ENCODE measurements around the gene RNFT1.
"Not testable (repeated sequence)": the region's sequence is repeated elsewhere in the genome, so short reads cannot be mapped to it uniquely, and the experiment has no call there.

The RNFT1 gene

DNA sequence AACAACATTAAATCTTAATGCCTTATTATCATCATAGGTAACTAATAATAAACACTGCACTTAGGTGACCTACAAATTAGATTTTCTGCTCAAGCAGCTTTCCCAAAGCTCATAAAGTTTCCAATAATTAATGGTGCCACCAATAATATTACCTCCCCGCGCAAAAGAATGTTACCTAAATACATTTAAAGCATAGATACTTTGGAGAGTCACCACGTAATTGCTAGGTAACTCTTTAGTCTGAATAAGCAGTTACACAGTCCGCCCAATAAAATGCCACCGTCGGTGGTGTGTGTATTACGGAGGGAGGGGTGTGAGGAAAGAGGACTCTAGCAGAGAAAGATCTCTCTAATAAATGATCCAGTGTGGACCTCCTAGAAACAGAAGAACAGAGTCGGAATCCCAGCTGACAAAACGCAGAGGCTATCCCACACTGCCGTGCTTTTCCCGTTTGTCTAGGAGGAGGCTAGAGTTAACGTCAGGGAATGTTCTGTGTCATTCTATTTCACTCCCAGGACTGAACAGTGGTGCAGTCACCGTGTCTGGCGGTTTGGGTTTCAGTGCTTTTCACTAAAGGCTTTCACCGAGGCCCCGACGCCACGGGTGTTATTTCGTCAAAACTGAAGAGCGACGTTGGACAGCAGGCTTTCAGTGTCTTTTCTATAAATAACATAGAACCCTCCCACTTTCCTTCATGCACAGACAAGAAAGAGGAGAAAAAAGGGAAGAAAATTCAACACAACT, 630 bp downstream of the RNFT1 start:
- TF ChIP-seq, protein P1, sequence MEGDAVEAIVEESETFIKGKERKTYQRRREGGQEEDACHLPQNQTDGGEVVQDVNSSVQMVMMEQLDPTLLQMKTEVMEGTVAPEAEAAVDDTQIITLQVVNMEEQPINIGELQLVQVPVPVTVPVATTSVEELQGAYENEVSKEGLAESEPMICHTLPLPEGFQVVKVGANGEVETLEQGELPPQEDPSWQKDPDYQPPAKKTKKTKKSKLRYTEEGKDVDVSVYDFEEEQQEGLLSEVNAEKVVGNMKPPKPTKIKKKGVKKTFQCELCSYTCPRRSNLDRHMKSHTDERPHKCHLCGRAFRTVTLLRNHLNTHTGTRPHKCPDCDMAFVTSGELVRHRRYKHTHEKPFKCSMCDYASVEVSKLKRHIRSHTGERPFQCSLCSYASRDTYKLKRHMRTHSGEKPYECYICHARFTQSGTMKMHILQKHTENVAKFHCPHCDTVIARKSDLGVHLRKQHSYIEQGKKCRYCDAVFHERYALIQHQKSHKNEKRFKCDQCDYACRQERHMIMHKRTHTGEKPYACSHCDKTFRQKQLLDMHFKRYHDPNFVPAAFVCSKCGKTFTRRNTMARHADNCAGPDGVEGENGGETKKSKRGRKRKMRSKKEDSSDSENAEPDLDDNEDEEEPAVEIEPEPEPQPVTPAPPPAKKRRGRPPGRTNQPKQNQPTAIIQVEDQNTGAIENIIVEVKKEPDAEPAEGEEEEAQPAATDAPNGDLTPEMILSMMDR (conservative IDR thresholded peaks at IDR 0.05; ENCODE audit: control insufficient read depth, insufficient read depth, low read depth, low read length): no peak

DNA sequence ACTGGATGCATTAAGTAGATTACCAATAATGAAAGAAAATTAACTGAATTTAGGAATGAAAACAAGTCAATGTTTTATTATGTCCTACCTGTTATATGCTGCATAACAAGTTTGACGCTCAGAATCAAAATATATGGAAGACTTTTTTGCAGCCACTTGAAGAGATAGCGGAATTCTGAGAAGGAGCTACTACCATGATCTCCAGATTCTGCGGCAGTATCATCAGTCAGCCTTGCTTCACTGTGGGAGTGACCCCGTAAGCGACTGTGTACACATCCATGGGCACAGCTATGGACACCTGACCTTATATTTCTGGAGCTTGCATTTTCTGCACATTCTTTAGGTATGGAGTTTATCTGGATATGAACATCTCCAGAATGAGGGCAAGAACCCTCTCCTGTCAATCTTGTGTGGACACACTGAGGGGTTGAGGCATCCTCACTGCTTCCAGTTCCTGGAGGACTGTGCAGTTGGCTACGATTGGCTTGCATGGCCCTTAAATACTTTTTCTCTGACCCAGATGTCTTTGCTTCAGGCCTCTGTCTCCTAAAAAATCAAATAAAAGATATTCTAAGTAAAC, 1.7 kb downstream of the RNFT1 start:
- TF ChIP-seq, protein P1 (conservative IDR thresholded peaks at IDR 0.05; ENCODE audit: control insufficient read depth, insufficient read depth, low read depth, low read length): no peak
- H3K4me3 ChIP-seq (ENCODE audit: control insufficient read depth, low read depth, low read length): no peak overlapping the region
- DNase-seq (ENCODE audit: low read depth): no peak

More for the DNA sequence above, 630 bp downstream of the RNFT1 start:
- DNase-seq (ENCODE audit: low read depth): peak; percentile 65
- peak overlapping the region; percentile 92 for H3K4me3 ChIP-seq (ENCODE audit: control insufficient read depth, low read depth, low read length)

DNA sequence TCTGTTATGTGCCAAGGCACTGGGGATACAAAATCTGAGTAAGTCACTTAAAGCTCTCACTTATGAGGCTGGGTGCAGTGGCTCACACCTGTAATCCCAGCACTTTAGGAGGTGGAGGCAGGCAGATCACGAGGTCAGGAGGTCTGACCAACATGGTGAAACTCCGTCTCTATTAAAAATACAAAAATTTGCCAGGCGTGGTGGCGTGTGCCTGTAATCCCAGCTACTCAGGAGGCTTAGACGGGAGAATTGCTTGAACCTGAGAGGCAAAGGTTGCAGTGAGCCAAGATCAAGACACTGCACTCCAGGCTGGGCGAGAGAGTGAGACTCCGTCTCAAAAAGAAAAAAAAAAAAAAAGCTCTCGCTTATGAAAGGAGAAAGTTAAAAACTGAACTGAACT, 5.0 kb downstream of the RNFT1 start:
- H3K4me3 ChIP-seq (ENCODE audit: control insufficient read depth, low read depth, low read length); DNase-seq (ENCODE audit: low read depth): not testable (repeated sequence)

DNA sequence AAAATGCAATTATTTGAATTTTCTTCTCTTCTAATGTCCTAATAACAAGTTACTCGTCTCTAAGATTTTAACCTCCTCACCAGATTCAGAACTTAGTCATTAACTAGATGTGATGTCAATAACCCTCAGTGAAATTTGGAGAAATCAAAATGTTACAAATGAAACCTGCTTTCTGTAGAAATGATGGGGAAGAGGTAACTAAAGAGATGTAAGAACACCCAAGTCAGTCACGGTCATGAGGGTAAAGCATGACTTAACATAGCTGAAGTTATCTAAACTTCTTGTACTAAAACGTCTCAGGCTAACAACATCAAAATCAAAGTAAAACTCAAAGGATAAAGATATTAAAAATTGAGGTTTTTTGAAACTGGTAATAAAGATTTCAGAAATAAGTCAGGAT, 9.7 kb downstream of the RNFT1 start:
- no peak overlapping the region for H3K4me3 ChIP-seq (ENCODE audit: control insufficient read depth, low read depth, low read length)
- DNase-seq (ENCODE audit: low read depth): no peak
- TF ChIP-seq, protein P1 (conservative IDR thresholded peaks at IDR 0.05; ENCODE audit: control insufficient read depth, insufficient read depth, low read depth, low read length): no peak

DNA sequence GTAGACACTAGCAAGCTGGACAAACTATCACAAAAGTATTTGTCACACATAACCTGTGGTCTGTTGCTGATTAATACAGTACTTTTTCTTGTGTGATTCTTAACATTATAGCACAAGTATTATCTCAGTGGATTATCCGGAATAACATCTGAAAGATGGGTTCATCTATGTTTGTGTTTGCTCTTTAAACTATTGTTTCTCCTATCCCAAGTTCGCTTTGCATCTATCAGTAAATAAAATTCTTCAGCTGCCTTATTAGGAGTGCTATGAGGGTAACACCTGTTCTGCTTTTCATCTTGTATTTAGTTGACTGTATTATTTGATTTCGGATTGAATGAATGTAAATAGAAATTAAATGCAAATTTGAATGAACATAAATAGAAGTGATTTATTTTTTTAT, 14.5 kb downstream of the RNFT1 start:
- H3K4me3 ChIP-seq (ENCODE audit: control insufficient read depth, low read depth, low read length): no peak overlapping the region
- DNase-seq (ENCODE audit: low read depth): no peak
- TF ChIP-seq, protein P1 (conservative IDR thresholded peaks at IDR 0.05; ENCODE audit: control insufficient read depth, insufficient read depth, low read depth, low read length): no peak

DNA sequence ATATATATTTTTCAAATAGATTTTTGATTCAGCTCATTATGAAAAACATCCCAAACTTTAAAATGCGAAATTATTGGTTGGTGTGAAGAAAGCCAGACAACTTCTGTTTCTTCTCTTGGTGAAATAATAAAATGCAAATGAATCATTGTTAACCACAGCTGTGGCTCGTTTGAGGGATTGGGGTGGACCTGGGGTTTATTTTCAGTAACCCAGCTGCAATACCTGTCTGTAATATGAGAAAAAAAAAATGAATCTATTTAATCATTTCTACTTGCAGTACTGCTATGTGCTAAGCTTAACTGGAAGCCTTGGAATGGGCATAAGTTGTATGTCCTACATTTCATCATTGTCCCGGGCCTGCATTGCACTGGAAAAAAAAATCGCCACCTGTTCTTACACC, 17.2 kb downstream of the RNFT1 start:
- not testable (repeated sequence) for H3K4me3 ChIP-seq (ENCODE audit: control insufficient read depth, low read depth, low read length); DNase-seq (ENCODE audit: low read depth)

DNA sequence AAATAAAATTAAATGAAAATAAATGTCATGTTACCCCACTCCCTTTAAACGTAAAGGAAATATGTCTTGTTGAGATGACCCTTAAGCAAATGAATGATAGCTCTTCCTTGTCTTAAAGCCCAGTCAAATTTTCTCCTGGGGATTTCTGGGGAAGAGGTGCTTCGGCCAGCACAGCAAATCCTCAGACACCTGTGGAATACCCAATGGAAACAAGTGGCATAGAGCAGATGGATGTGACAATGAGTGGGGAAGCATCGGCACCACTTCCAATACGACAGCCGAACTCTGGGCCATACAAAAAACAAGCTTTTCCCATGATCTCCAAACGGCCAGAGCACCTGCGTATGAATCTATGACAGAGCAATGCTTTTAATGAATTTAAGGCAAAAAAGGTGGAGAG, 18.1 kb downstream of the RNFT1 start:
- DNase-seq (ENCODE audit: low read depth); H3K4me3 ChIP-seq (ENCODE audit: control insufficient read depth, low read depth, low read length): not testable (repeated sequence)

DNA sequence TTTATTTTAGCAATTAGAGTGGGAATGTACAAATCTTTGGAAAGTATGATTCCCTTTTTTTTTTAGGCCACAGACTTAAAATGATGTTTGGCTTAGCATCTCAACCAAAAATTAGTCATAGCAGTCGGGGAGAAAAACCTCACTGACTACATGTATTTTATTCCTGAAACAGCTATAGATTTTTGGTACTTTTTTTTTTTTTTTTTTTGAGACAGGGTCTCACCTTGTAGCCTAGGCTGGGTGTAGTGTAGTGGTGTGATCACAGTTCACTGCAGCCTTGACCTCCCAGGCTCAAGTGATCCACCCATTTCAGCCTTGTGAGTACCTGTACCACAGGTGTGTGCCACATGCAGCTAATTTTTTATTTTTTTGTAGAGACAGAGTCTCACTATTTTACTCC, 23.4 kb downstream of the RNFT1 start:
- TF ChIP-seq, protein P1 (conservative IDR thresholded peaks at IDR 0.05; ENCODE audit: control insufficient read depth, insufficient read depth, low read depth, low read length): no peak
- no peak overlapping the region for H3K4me3 ChIP-seq (ENCODE audit: control insufficient read depth, low read depth, low read length)
- no peak for DNase-seq (ENCODE audit: low read depth)

DNA sequence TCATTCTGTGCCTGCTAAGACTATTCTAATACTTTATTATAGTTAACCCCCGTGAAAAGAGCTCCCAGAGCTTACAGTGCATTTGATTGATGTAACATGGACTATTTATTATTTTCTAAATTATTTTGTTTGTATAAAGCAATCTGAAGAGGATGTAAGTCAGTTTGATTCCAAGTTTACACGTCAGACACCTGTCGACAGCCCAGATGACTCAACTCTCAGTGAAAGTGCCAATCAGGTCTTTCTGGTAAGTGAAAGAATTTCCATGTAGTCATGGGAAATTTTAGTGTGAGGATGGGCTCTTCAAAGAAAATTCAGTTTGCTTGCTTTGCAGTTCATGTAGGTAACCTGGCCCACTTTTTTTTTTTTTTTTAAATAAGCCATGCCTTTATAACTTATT, 23.8 kb downstream of the RNFT1 start:
- not testable (repeated sequence) for DNase-seq (ENCODE audit: low read depth)

DNA sequence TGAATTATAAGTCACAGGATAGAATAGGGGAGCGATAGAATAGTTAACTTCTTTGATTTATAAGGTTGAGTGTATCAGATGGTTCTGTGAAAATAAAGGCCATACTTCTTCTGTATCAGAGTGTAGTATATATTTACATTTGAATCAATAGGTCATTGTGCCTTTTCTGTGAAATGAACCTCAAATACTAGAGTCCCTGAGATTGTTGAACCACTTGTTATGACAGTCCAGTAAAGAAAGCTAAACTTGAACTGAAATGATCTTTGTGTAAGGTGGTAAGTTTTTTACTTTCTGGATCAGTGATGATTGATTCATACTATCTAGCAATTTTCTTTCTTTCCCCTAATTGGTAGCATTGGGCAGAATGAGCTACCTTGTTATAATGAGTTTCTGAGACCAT, 31.2 kb downstream of the RNFT1 start:
- H3K4me3 ChIP-seq (ENCODE audit: control insufficient read depth, low read depth, low read length): not testable (repeated sequence)

More for the DNA sequence above, 23.8 kb downstream of the RNFT1 start:
- not testable (repeated sequence) for H3K4me3 ChIP-seq (ENCODE audit: control insufficient read depth, low read depth, low read length)

DNA sequence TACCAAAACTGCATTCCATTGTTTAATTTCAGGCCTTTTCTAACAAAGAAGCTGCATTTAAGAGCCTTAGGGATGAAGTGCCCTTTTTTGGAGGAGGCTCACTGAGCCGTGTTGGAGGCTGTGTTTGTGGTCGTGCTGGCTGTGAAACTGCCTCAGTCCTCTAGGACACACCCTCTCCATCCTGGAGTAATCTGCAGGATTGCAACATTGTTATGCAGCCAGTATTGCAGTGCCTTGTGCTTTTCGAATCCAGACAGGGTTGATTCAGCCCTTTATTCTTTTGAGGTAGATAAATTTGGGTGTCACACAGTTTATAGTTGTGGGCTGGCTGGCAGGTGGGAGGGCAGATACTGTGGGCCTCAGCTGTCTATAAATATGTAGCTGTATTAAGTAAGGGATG, 33.8 kb downstream of the RNFT1 start:
- DNase-seq (ENCODE audit: low read depth): peak; percentile 71
- not testable (repeated sequence) for H3K4me3 ChIP-seq (ENCODE audit: control insufficient read depth, low read depth, low read length)

More for the DNA sequence above, 31.2 kb downstream of the RNFT1 start:
- not testable (repeated sequence) for DNase-seq (ENCODE audit: low read depth)

DNA sequence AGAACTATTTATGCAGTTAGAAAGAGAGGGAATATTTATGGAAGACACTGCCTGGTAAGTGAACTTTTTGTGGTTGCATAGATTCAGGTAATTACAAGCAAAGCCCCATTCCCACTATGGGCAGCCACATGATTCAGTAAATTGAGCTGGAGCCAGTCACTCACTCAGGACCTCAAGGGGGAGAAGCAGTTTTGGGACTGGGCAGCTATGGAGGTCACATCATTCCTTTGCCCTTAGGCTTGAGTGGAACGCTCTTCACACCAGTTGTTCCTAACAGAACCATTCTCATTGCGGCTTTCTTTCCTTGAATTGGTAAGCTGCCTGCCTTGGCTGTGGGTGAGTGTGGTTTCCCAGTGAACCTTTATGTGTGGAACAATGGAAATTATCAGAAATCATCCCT, 34.4 kb downstream of the RNFT1 start:
- not testable (repeated sequence) for H3K4me3 ChIP-seq (ENCODE audit: control insufficient read depth, low read depth, low read length)

More for the DNA sequence above, 34.4 kb downstream of the RNFT1 start:
- DNase-seq (ENCODE audit: low read depth): not testable (repeated sequence)
